PC-3 (cell line): ENCODE measurements around the gene NOMO2. TPM values are rescaled to one million over a fixed set of nuclear protein-coding genes. Genes with fewer than 3 reads are reported as not detected.
A peak's percentile ranks its signal among the peaks of the same experiment; 100 is the strongest.
"Not testable (repeated sequence)": the region's sequence is repeated elsewhere in the genome, so short reads cannot be mapped to it uniquely, and the experiment has no call there.

Experiments
- ATAC-seq: fragments of 200-7000 bp; cut with Tn5 transposase; 2 replicates; pipeline ENCODE4 v1.9.1; 2020; ENCODE audit warnings: mild to moderate bottlenecking, moderate library complexity
- BruUV-seq: library from RNA; stranded (reverse); fragments of 400-500 nt; replicated peaks from 2 replicates; lab custom pipeline; 2021; lab: Mats Ljungman, UMichigan
- CTCF ChIA-PET: fragments of 300-600 bp; sonication (Branson Sonifier 250); formaldehyde crosslinking; loops from one replicate; lab custom pipeline; 2022; ENCODE audit warnings: antibody characterized with exemption; lab: Charles Lee
- POLR2A ChIA-PET: fragments of 300-600 bp; sonication (Branson Sonifier 250); formaldehyde crosslinking; loops from one replicate; lab custom pipeline; 2022; ENCODE audit warnings: antibody characterized with exemption; ENCODE audit not compliant: unreplicated experiment; lab: Charles Lee
- DNase-seq: peaks from one replicate; pipeline ENCODE4 v3.0.0-alpha.2; 2015
- H2AFZ ChIP-seq: fragments of 300-600 bp; sonication (generic); 2 replicates; pipeline ENCODE4 v1.6.0; 2016; ENCODE audit warnings: antibody characterized with exemption, low read length
- H3F3A ChIP-seq: fragments of 300-600 bp; sonication (generic); one replicate; pipeline ENCODE4 v1.6.0; 2017; ENCODE audit warnings: antibody characterized with exemption, low read length, control low read depth, mild to moderate bottlenecking; ENCODE audit not compliant: unreplicated experiment
- H3K27ac ChIP-seq: fragments of 300-600 bp; sonication (generic); 2 replicates; pipeline ENCODE4 v1.5.1; 2016; ENCODE audit warnings: mild to moderate bottlenecking, low read length
- H3K27me3 ChIP-seq: fragments of 300-600 bp; sonication (generic); 2 replicates; pipeline ENCODE4 v1.6.1; 2016; ENCODE audit warnings: low read length, mixed read lengths
- H3K36me3 ChIP-seq: fragments of 300-600 bp; sonication (generic); 2 replicates; pipeline ENCODE4 v1.6.1; 2016; ENCODE audit warnings: low read depth, mixed run types, low read length, mixed read lengths
- H3K4me1 ChIP-seq: fragments of 300-600 bp; sonication (generic); 2 replicates; pipeline ENCODE4 v1.5.1; 2016; ENCODE audit warnings: low read length; ENCODE audit not compliant: insufficient read depth
- H3K4me2 ChIP-seq: fragments of 300-600 bp; sonication (generic); 2 replicates; pipeline ENCODE4 v1.6.0; 2016; ENCODE audit warnings: low read length
- H3K4me3 ChIP-seq: fragments of 300-600 bp; sonication (generic); 2 replicates; pipeline ENCODE4 v1.5.1; 2016; ENCODE audit warnings: mild to moderate bottlenecking, low read length, mixed read lengths
- H3K79me2 ChIP-seq: fragments of 300-600 bp; sonication (generic); 2 replicates; pipeline ENCODE4 v1.6.1; 2017; ENCODE audit warnings: low read length, mixed read lengths
- H3K9ac ChIP-seq: fragments of 300-600 bp; sonication (generic); 2 replicates; pipeline ENCODE4 v1.6.0; 2016; ENCODE audit warnings: mild to moderate bottlenecking, low read length
- H3K9me2 ChIP-seq: fragments of 300-600 bp; sonication (generic); replicated peaks from 2 replicates; pipeline ENCODE4 v1.6.1; 2016; ENCODE audit warnings: mixed run types, low read length, mixed read lengths
- H3K9me3 ChIP-seq: fragments of 300-600 bp; sonication (generic); 2 replicates; pipeline ENCODE4 v1.6.1; 2016; ENCODE audit warnings: low read length, mixed read lengths
- H4K20me1 ChIP-seq: fragments of 300-600 bp; sonication (generic); 2 replicates; pipeline ENCODE4 v1.6.1; 2016; ENCODE audit warnings: low read length, mixed read lengths
- intact Hi-C: fragments of 100-400 bp; cut with micrococcal nuclease; formaldehyde crosslinking; loops from 2 replicates; pipeline ENCODE4 v1.9.0; 2023
- total RNA-seq: library from RNA; depleted of rRNA; stranded (reverse); fragments of >200 nt; gene quantifications from 2 replicates; pipeline ENCODE4 v1.2.3, GENCODE V29; 2014

The NOMO2 gene
- total RNA-seq, 1 experiment from 2014 or later, result 121 TPM

GRCh38 chr16:18573887-18574286 is 12.0 kb upstream of the NOMO2 start:
- H3K9me2 ChIP-seq, ATAC-seq, DNase-seq, intact Hi-C loops, H4K20me1 ChIP-seq, BruUV-seq, H3K27me3 ChIP-seq, H3K4me1 ChIP-seq, H3K27ac ChIP-seq, POLR2A ChIA-PET, H3K36me3 ChIP-seq, CTCF ChIA-PET, H3K4me2 ChIP-seq, H3F3A ChIP-seq, H3K9me3 ChIP-seq, H3K9ac ChIP-seq, H3K79me2 ChIP-seq, H3K4me3 ChIP-seq, H2AFZ ChIP-seq: not testable (repeated sequence)

GRCh38 chr16:18572973-18573372 is 11.1 kb upstream of the NOMO2 start:
- H3K9ac ChIP-seq, H3K27me3 ChIP-seq, BruUV-seq, H2AFZ ChIP-seq, POLR2A ChIA-PET, H3K4me1 ChIP-seq, CTCF ChIA-PET, H3K9me3 ChIP-seq, H3K4me3 ChIP-seq, H3K79me2 ChIP-seq, H3F3A ChIP-seq, ATAC-seq, H4K20me1 ChIP-seq, H3K4me2 ChIP-seq, H3K27ac ChIP-seq, H3K9me2 ChIP-seq, H3K36me3 ChIP-seq, DNase-seq, intact Hi-C loops: not testable (repeated sequence)

GRCh38 chr16:18571307-18571850 is 9.5 kb upstream of the NOMO2 start:
- H3K79me2 ChIP-seq, H3K36me3 ChIP-seq, H3K9ac ChIP-seq, H3K4me2 ChIP-seq, ATAC-seq, H2AFZ ChIP-seq, H3K9me3 ChIP-seq, H3K9me2 ChIP-seq, intact Hi-C loops, H3K27me3 ChIP-seq, POLR2A ChIA-PET, H3K27ac ChIP-seq, DNase-seq, H3K4me3 ChIP-seq, BruUV-seq, H3K4me1 ChIP-seq, H4K20me1 ChIP-seq, H3F3A ChIP-seq, CTCF ChIA-PET: not testable (repeated sequence)

- ATAC-seq, result peak; percentile 73
- intact Hi-C loops, POLR2A ChIA-PET, H3F3A ChIP-seq, DNase-seq, H3K4me3 ChIP-seq, CTCF ChIA-PET, H3K79me2 ChIP-seq, H3K27me3 ChIP-seq, BruUV-seq, H3K4me2 ChIP-seq, H3K9ac ChIP-seq, H3K36me3 ChIP-seq, H3K9me3 ChIP-seq, H3K27ac ChIP-seq, H2AFZ ChIP-seq, H3K4me1 ChIP-seq, H4K20me1 ChIP-seq, H3K9me2 ChIP-seq: not testable (repeated sequence)
Measured at GRCh38 chr16:18570529-18571306, 8.8 kb upstream of the NOMO2 start.

- H3K9me3 ChIP-seq, H3F3A ChIP-seq, H3K27me3 ChIP-seq, H2AFZ ChIP-seq, H3K9ac ChIP-seq, intact Hi-C loops, H3K4me1 ChIP-seq, H3K9me2 ChIP-seq, CTCF ChIA-PET, DNase-seq, H3K79me2 ChIP-seq, H3K27ac ChIP-seq, H4K20me1 ChIP-seq, ATAC-seq, POLR2A ChIA-PET, BruUV-seq, H3K36me3 ChIP-seq: not testable (repeated sequence)
- H3K4me2 ChIP-seq, result peak overlapping the region; percentile 44; the same call in 1 of the 2 replicates
- H3K4me3 ChIP-seq, result peak overlapping the region; percentile 50; the same call in 1 of the 2 replicates
Measured at GRCh38 chr16:18560416-18561220, 1.3 kb downstream of the NOMO2 start.

GRCh38 chr16:18553671-18554070 is 8.2 kb downstream of the NOMO2 start:
- CTCF ChIA-PET, ATAC-seq: not testable (repeated sequence)

More at GRCh38 chr16:18553671-18554070, 8.2 kb downstream of the NOMO2 start:
- H3K9ac ChIP-seq, H3K27me3 ChIP-seq, intact Hi-C loops, DNase-seq, H3K9me3 ChIP-seq, H3K4me1 ChIP-seq, H3K27ac ChIP-seq, H3K79me2 ChIP-seq, H2AFZ ChIP-seq, H3K9me2 ChIP-seq, H3K4me3 ChIP-seq, H3K4me2 ChIP-seq, H3F3A ChIP-seq, H4K20me1 ChIP-seq, POLR2A ChIA-PET, H3K36me3 ChIP-seq, BruUV-seq: not testable (repeated sequence)
